ENCODE results near the gene CFH.
"Not testable (repeated sequence)": the region's sequence is repeated elsewhere in the genome, so short reads cannot be mapped to it uniquely, and the experiment has no call there.

DNA sequence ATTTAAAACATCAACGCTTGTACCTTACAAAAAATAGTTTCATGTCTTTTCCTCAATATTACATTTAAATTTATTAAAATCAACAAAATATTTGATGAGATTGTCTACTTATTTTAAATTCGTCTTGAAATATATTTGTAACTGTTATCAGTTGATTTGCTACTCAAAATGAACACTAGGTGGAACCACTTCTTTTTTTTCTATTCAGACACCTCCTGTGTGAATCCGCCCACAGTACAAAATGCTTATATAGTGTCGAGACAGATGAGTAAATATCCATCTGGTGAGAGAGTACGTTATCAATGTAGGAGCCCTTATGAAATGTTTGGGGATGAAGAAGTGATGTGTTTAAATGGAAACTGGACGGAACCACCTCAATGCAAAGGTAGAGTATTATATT is 91.4 kb downstream of the CFH start:
- TF ChIP-seq, protein P1, sequence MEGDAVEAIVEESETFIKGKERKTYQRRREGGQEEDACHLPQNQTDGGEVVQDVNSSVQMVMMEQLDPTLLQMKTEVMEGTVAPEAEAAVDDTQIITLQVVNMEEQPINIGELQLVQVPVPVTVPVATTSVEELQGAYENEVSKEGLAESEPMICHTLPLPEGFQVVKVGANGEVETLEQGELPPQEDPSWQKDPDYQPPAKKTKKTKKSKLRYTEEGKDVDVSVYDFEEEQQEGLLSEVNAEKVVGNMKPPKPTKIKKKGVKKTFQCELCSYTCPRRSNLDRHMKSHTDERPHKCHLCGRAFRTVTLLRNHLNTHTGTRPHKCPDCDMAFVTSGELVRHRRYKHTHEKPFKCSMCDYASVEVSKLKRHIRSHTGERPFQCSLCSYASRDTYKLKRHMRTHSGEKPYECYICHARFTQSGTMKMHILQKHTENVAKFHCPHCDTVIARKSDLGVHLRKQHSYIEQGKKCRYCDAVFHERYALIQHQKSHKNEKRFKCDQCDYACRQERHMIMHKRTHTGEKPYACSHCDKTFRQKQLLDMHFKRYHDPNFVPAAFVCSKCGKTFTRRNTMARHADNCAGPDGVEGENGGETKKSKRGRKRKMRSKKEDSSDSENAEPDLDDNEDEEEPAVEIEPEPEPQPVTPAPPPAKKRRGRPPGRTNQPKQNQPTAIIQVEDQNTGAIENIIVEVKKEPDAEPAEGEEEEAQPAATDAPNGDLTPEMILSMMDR (IDR thresholded peaks at IDR 0.05; ENCODE audit: insufficient read depth, low read length, poor library complexity, severe bottlenecking), result peak; percentile 62
- not testable (repeated sequence) for TF ChIP-seq EZH2phosphoT487 (conservative IDR thresholded peaks at IDR 0.05; ENCODE audit: low read length)
